HG03095 (cell line): ENCODE measurements around the gene CAD.
"Not testable (repeated sequence)": the region's sequence is repeated elsewhere in the genome, so short reads cannot be mapped to it uniquely, and the experiment has no call there.

ENCODE experiments used
- ATAC-seq: cut with Tn5 transposase; IDR thresholded peaks from one replicate; pipeline ENCODE4 v1.9.1; 2021; ENCODE audit warnings: moderate library complexity; ENCODE audit not compliant: unreplicated experiment

CAD gene

DNA sequence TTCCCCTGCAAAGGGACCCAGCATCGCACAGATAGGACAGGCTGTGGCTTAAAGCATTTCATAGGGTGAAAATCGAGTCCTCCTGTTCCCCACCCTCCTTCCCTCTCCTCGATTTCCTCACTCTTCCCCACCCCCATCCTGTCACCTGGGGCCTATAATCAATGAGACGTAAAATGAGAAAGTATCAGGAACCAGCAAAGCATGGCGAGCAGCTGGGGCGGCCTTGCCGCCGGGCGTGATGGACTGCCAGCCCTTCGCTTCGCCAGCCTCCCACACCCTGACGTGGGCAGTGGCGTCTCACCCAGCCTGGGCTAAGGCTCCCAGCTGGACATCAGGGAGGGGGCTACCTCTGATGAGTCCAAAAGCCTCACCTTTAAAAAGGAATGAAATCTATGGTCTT is 34.6 kb downstream of the CAD start:
- ATAC-seq = no peak

DNA sequence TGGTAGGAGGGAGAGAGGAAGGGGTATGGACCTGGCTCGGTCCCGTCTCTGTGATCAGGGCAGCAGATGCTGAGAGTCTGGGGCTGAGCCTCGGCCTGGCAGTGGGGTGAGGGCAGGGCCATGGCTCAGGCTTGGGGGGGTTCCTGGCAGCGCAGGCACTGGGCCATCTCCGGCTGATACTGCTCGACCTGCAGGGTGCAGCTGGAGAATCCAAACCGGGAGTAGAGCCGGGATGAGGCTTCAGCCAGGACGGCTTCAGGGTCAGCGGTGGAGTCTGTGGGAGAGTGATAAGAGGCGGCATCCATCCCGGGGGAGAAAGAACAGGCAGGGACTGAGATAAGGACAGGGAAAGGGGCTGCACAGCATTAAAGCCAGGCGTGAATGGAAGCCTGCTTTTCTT is 38.0 kb downstream of the CAD start:
- no peak for ATAC-seq

DNA sequence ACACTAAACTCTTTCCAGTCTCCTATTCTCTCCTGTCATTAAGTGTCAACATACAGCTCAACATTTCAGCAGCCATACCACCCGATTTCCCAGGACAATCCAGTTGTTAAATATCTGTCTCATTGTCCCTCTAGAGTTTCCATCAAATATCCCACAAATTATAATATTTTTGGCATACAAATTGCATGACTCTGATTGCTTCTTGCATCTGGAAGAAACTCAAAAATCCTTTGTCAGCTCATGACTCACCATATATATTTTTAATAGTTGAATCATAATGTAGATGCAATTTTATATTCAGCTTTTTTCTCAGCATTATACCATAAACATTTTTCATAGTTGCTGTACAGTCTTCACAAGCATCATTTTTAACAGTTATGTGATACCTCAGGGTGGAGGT is 38.5 kb downstream of the CAD start:
- ATAC-seq = no peak

GRCh38 chr2:27256855-27257454 is 39.8 kb downstream of the CAD start:
- no peak for ATAC-seq

- ATAC-seq = no peak
Observed at GRCh38 chr2:27258051-27258450, 40.9 kb downstream of the CAD start.

GRCh38 chr2:27261241-27261925 is 44.2 kb downstream of the CAD start:
- ATAC-seq = no peak

DNA sequence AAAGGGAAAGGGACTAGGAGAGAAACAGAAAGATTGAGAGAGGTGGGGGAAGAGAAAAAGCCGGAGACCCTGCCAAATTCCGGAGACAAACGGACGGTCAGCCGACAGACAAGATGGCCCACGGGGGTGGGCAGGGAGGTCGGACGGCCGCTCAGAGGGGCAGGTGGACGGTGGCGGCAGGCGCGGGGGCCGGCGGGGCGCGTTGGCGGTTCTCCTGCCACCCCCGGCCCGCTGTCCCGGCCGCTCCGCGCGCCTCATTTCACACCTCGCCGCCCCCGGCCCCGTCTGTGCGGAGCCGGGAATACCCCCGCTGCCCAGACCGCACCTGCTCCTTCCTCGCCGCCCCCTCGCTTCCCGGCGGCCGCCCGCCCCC is 44.7 kb downstream of the CAD start:
- no peak for ATAC-seq

DNA sequence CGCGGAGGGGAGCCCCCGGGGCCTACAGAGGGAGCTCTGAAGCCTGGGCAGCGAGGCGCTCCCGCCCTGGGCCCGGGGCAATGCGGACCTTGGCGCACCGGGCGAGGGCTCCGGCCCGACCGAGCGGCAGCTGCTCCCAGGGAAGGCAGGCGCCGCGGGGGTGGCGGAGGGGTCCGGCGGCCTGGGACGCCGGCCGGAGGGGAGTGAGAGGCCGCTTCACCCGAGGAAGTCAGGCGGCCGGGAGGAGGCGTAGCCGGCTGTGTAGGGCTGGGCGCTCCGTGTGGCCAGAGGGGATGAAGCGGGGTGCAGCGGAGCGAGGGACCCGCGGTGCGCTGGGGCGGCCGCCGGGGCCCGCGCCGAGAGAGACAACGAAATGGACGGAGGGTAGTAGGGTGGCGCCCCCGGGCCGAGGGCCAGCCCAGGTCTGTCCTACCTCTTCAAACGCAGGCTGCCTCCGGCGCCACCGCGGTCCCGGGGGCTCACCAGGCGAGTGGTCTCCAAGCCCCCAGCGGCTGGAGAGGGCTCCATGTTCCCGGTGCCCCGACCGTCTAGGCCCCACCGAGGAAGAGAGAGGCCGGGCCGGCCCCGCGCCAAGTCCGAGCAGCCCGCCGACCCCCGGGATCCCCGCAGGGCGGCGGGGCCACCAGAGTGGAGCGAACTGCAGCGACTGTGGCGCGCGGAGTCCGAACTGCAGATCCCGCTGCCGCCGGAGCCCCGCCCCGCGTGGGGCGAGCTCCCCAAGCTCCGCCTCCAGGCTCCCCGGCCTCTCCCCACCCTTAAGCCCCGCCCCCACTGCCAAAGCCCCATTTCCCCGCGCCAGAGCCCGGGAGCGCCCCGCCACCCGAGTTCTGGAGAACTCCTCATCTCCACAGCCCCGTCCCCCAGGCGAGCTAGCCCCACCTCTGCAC is 45.5 kb downstream of the CAD start, which contains the start of gene SLC30A3:
Gene SLC30A3, minus strand, starts transcription at position 669 of the 908 bp plus-strand sequence. Its CDS starts 141 bp downstream, at position 528.
- ATAC-seq = no peak

- ATAC-seq = no peak
Observed at GRCh38 chr2:27263287-27264252, 46.4 kb downstream of the CAD start.

GRCh38 chr2:27264253-27264752 is 47.1 kb downstream of the CAD start:
- no peak for ATAC-seq

DNA sequence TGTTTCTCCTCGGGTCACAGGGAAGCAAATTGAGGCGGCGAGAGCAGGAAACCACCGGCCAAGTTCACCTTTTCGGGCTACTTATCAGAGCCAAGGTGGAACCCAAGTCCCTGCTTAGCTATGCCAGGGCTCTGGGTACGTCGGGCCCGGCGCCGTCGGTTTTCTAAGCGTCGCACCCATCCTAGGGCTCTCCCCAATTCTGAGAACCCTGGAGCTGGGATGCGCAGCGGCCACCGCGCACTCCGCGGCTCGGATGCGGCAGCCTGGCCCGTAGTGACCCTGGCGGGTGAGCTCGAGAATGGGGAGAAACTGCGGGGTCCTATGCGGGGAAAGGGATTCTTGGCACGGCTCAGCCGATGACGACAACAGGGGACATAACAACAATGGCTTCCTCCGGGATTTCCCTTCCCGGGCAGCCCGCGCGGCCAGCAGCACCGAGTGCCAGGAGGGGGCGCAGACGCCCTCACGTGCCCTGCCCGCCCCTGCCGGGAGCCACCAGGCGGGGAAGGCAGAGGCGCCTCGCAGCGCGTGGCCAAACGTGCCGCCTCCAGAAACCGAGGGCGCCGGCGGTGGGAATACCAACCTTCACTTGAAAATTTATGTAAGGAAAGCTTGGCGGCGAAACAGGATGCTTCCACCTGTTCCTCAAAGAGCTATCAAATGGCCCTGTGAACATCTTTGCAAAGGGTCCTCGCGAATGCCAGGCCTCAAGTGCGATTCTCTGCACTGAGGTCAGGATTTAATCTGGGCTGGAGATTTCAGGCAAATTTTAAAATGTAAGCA is 47.8 kb downstream of the CAD start:
- no peak for ATAC-seq

DNA sequence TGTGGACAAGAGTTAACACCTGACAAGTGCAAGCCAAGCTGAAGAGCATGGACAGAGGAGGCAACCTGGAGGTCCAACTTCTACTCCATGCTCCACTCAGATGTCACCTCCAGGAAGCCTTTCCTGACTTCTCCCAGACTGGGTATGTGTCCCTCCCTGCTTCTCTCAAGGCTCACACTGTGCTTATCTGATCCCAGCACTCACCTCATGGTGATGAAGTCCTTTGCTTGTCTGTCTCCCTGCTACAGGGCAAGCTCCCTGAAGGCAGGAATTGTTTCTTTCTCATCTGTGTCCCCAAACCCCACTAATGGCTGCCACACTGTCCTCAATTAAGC is 48.3 kb downstream of the CAD start:
- no peak for ATAC-seq

DNA sequence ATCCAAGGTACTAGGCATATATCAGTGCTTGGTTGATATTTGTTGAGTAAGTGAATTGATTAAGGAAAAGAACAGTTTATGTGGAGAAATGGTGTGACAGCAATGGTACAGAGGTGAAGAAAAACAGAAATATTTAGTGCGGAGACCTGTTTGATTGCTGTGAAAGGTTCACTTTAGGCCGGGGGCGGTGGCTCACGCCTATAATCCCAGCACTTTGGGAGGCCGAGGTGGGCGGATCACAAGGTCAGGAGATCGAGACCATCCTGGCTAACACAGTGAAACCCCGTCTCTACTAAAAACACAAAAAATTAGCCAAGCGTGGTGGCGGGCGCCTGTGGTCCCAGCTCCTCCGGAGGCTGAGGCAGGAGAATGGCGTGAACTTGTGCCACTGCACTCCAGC is 51.1 kb downstream of the CAD start:
- ATAC-seq = not testable (repeated sequence)

DNA sequence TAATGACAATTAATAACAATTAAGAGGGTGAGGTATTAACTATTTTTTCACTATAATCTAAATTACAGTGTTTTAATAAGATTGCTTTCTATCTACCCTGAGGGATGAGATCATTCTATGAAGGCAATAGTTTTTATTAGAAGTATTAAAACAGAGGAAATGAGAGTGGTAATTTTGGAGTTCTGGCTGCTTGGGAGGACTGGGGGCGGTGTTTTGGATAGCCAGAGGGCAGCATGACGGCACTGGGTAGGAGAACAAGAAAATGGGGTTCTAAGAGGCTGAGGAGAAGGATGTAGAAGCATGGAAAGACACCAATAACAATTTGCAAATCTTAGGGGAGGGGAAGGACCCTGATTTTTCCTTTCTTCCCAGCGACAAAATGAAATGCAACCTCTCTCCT is 53.0 kb downstream of the CAD start:
- ATAC-seq = no peak

DNA sequence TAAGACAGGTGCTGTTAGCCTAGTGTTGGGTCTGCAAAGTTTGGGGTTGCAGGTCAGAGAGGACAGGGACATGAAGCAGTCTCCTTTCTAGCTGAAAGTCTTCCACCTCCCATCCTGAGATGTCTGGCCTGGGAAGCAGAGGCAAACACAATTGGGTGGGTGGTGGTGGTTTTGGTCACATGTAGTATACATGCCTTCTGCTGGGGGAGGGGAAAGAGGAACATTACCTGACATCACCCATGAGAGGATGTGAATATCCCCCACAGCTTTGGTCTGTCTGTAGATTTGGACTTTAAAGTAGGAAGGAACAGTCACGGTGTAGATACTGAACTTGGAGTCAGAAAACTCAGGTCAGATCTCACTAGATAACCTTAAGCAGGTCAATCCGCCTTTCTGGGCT is 53.5 kb downstream of the CAD start:
- no peak for ATAC-seq

DNA sequence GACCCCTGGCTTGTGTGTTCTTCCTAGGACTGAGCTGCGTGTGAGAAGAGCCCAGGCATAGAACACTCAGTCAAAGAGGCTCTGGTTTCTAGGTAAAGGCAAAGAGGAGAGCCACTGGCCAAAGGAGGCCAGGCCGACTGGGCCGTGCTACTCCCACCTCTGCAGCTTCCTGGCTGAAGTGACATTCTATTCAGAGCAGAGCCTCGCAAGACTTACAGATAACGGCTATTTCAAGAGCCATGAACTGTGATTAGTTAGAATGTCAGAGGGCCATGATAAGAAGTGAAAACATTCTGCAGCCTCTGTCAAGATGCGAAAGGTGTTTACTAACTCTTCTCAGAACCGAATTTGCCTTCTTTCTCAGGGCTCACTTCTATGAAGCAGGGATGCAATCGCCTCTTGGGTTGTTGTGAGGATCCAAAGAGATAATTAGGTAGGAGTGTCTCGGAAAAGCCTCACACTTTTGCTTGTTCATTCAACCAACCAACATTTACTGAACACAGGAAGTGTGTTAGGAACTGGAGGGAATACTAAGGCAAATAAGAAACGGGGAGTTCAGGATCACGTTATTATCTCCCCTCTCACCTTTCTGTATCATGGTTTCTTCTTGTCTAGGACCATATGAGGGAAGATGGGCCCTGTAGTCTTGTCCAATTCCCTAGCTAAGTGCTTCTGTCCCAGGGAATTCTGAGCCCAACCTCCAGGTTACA is 54.6 kb downstream of the CAD start:
- ATAC-seq = no peak

GRCh38 chr2:27272537-27273522 is 55.7 kb downstream of the CAD start:
- ATAC-seq = not testable (repeated sequence)
